Subcutaneous abdominal adipose tissue (tissue), 5 donors: ENCODE results near the gene SLC26A11.
"Not testable (repeated sequence)": the region's sequence is repeated elsewhere in the genome, so short reads cannot be mapped to it uniquely, and the experiment has no call there.

Experiments
- H3K27ac ChIP-seq: one replicate; pipeline ENCODE4 v1.7.0; 2013; ENCODE audit warnings: low read depth, mild to moderate bottlenecking, inconsistent platforms, low read length, moderate library complexity
- H3K27me3 ChIP-seq, 5 donors: one replicate each; pipeline ENCODE4 v1.7.0; 2013; ENCODE audit warnings: low read length in 5 of 5, inconsistent platforms in 1 of 5; ENCODE audit not compliant: control insufficient read depth in 5 of 5, insufficient read depth in 4 of 5
- H3K36me3 ChIP-seq, 5 donors: one replicate each; pipeline ENCODE4 v1.7.0; 2013; ENCODE audit warnings: low read length in 5 of 5; ENCODE audit not compliant: control insufficient read depth in 5 of 5, insufficient read depth in 5 of 5
- H3K4me1 ChIP-seq, 5 donors: one replicate each; pipeline ENCODE4 v1.7.0; 2013; ENCODE audit warnings: low read length in 5 of 5, mild to moderate bottlenecking in 3 of 5, moderate library complexity in 1 of 5; ENCODE audit not compliant: control insufficient read depth in 5 of 5, insufficient read depth in 5 of 5
- H3K4me3 ChIP-seq, 5 donors: one replicate each; pipeline ENCODE4 v1.7.0; 2013; ENCODE audit warnings: low read length in 5 of 5, low read depth in 1 of 5
- H3K9ac ChIP-seq, 5 donors: one replicate each; pipeline ENCODE4 v1.7.0; 2013; ENCODE audit warnings: low read length in 5 of 5, mild to moderate bottlenecking in 4 of 5, moderate library complexity in 3 of 5
- H3K9me3 ChIP-seq, 5 donors: one replicate each; pipeline ENCODE4 v1.7.0; 2013; ENCODE audit warnings: low read length in 5 of 5; ENCODE audit not compliant: control insufficient read depth in 5 of 5
- donor health status: healthy.
- donor health status: healthy.
- donor health status: healthy.
- donor health status: healthy.
- donor health status: healthy.

The SLC26A11 gene

DNA sequence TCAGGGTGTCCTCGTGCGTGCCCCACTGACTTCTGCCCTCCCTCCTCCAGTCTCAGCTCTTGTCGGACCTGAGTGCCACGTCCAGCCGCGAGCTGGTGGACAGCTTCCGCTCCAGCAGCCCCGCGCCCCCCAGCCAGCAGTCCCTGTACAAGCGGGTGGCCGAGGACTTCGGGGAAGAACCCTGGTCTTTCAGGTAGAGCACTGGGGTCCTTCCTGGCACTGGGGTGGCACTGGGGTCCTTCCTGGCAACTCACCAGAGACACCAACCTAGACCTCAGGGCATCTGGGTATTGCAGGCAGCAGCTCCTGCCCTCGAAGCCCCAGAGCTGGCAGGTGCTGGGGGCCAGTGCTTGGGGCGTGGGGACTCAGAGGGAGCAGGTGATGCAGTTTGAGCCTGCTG is 25.1 kb upstream of the SLC26A11 start:
- Histone ChIP-seq H3K36me3 (no peaks in the 10 kb centered on the region), H3K9me3 (no peaks in the 10 kb centered on the region), H3K27ac (no peak overlapping the region), H3K9ac (no peak overlapping the region), H3K4me3 (no peak overlapping the region), H3K27me3 (peaks cover 3 to 16% (median 5%) of the 10 kb centered on the region in 5 donors), H3K4me1 (peaks cover 1 to 20% (median 15%) of the 10 kb centered on the region in 5 donors)

DNA sequence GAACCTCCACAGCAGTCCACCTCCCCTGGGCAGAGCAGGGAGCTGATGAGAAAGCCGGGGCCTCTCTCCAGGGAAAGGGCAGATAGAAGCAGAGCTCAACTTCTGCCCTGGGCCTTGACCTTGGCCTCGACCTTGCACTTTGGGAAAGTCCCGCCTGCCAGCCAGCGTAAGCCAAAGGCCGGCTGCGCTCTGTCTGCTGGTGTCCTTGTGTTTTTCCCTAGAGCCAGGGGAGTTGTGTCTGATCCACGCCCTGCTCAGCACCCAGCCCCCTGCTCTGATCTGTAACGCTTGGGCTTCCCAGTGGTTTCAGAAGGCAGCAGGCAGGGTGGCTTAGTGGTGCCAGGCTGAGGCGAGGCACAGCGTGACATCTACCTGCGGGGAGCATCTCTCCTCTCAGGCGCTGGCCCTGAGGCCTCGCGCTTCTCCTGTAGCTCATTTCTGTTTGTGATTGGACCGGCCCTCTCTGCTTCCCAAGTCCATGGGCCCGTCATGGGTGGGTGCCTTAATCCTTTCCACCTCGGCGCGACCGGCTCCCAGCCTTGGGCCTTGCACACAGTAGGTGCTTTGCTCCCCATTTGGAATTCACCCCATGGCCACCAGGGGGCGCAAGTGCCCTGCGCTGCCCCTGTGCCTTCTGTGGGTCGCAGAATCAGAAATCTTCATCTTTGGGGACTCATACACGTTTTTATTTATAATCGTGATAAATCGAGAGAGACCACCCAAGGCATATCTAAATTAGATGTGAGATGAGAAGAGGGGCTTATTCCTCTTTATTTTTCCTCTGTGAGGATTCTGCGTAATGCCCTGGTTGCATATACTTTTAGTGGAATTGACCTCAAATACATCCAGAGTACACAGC is 24.3 kb upstream of the SLC26A11 start:
- H3K27me3 ChIP-seq: peaks cover 3 to 12% (median 5%) of the 10 kb centered on the region in 5 donors
- H3K36me3 ChIP-seq: no peaks in the 10 kb centered on the region
- no peak overlapping the region for H3K27ac ChIP-seq
- no peak overlapping the region for H3K9ac ChIP-seq
- H3K4me3 ChIP-seq: no peak overlapping the region
- H3K9me3 ChIP-seq: no peaks in the 10 kb centered on the region
- peaks cover 1 to 20% (median 15%) of the 10 kb centered on the region in 5 donors for H3K4me1 ChIP-seq

DNA sequence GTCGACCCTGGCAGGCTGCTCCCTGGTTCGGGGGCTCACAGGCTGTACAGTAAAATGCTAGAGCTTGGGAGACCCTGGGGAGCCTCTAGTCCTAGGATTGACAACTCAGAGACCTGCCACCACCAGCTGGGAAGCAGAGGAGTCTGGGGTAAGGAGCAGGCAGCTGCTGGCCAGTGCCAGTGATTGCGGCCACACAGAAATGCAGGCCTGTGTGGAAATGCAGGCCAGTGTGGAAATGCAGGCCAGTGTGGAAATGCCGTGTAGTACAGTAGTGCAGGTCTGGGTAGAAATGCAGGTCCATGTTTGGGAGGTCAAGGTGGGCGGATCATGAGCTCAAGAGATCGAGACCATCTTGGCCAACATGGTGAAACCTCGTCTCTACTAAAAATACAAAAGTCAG is 23.6 kb upstream of the SLC26A11 start:
- Histone ChIP-seq H3K9me3 (no peaks in the 10 kb centered on the region), H3K27me3 (peaks cover 0 to 6% (median under 1%) of the 10 kb centered on the region in 5 donors), H3K27ac (no peak overlapping the region), H3K36me3 (no peaks in the 10 kb centered on the region), H3K4me1 (peaks cover 0 to 14% (median 9%) of the 10 kb centered on the region in 5 donors), H3K9ac (no peak overlapping the region), H3K4me3 (no peak overlapping the region)

DNA sequence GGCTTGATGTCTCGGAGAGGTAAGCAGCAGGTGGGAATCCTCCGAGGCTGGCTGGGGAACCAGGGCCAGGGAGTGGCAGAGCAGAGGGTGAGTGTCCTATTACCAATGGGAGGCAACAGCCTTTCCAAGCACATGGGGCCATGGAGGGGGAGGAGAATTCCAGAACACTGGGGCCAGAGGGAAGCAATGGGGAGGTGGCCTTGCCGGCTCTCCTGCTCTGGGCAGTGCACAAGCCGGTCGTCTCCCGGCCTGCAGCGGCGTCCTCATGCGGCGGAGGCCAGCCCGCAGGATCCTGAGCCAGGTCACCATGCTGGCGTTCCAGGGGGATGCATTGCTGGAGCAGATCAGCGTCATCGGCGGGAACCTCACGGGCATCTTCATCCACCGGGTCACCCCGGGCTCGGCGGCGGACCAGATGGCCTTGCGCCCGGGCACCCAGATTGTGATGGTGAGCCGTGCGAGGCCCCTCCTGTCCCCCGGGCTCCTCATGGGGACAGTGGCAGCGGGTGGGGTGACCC is 22.0 kb upstream of the SLC26A11 start:
- Histone ChIP-seq H3K27me3 (no peaks in the 10 kb centered on the region), H3K9ac (no peak overlapping the region), H3K9me3 (no peaks in the 10 kb centered on the region), H3K36me3 (peaks cover 0 to 3% (median 0%) of the 10 kb centered on the region in 5 donors), H3K4me1 (peaks cover 0 to 6% (median 0%) of the 10 kb centered on the region in 5 donors), H3K27ac (no peak overlapping the region), H3K4me3 (no peak overlapping the region)

DNA sequence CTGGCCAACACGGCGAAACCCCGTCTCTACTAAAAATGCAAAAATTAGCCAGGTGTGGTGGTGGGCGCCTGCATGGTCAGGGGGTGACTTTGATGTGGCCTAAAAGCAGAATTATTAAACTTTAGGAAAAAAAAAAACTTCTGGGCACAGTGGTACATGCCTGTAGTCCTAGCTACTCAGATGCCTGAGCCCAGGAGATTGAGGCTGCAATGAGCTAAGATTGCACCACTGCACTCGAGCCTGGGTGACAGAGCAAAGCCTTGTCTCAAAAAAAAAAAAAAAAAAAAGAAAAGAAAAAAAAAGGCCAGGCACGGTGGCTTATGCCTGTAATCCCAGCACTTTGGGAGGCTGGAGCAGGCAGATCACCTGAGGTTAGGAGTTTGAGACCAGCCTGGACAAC is 20.9 kb upstream of the SLC26A11 start:
- H3K4me3 ChIP-seq, H3K27me3 ChIP-seq, H3K27ac ChIP-seq, H3K9ac ChIP-seq, H3K9me3 ChIP-seq, H3K36me3 ChIP-seq, H3K4me1 ChIP-seq: not testable (repeated sequence)

DNA sequence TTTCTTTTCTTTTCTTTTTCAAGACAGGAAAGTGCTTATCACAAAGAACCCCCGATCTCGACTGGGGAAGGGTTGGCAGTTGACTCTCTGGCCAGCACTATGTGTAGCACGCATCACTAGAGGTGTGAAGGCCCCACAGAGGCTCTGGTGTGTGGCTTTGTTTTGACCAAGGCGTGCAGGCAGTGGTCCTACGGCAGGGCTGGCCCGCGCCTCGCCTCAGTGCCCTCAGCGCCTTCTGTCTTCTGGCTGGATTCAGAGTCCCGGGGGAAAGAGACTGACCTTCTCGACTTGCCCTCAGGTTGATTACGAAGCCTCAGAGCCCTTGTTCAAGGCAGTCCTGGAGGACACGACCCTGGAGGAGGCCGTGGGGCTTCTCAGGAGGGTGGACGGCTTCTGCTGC is 18.8 kb upstream of the SLC26A11 start:
- Histone ChIP-seq H3K27me3 (no peaks in the 10 kb centered on the region), H3K36me3 (peaks cover 0 to 3% (median 0%) of the 10 kb centered on the region in 5 donors), H3K9me3 (no peaks in the 10 kb centered on the region), H3K4me1 (peaks cover 0 to 3% (median 0%) of the 10 kb centered on the region in 5 donors), H3K4me3 (no peak overlapping the region), H3K9ac (no peak overlapping the region), H3K27ac (no peak overlapping the region)

DNA sequence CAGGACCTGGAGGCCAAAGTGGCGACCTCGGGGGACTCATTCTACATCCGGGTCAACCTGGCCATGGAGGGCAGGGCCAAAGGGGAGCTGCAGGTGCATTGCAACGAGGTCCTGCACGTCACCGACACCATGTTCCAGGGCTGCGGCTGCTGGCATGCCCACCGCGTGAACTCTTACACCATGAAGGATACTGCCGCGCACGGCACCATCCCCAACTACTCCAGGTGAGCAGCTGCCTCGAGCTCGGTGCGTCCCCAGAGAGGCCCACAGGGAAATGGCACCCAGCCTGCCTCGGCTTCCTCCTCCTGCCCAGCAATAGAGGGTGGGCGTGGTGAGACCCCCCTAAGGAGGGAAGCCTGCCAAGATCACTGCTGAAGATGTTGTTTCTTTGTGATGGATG is 18.0 kb upstream of the SLC26A11 start:
- Histone ChIP-seq H3K27ac (no peak overlapping the region), H3K27me3 (no peaks in the 10 kb centered on the region), H3K4me3 (no peak overlapping the region), H3K36me3 (peaks cover 0 to 3% (median 0%) of the 10 kb centered on the region in 5 donors), H3K9ac (no peak overlapping the region), H3K4me1 (no peaks in the 10 kb centered on the region), H3K9me3 (no peaks in the 10 kb centered on the region)

DNA sequence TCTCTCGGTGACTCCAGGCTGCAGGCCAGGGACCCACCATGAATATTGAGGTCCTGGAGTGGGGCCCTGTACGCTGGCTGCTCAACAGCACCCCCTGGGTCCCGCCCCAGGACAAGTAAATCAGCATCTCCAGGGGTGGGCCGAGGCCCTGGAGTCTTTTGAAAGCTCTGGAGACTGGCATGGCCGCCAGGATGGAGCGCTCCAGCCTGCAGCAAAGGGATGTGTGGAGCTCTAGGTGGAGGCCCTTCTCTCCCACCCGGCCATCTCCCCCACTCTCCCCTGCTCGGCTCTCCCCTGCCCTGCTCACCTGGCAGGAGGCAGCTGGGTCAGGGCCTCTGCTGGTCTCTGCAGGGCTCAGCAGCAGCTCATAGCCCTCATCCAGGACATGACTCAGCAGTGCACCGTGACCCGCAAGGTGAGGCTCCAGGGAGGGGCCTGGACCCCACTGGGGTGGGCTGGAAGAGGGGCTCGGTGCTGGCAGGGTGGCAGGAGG is 16.7 kb upstream of the SLC26A11 start:
- Histone ChIP-seq H3K9ac (no peak overlapping the region), H3K27ac (no peak overlapping the region), H3K4me1 (no peaks in the 10 kb centered on the region), H3K27me3 (no peaks in the 10 kb centered on the region), H3K4me3 (no peak overlapping the region), H3K36me3 (peaks cover 0 to 9% (median 0%) of the 10 kb centered on the region in 5 donors), H3K9me3 (no peaks in the 10 kb centered on the region)

DNA sequence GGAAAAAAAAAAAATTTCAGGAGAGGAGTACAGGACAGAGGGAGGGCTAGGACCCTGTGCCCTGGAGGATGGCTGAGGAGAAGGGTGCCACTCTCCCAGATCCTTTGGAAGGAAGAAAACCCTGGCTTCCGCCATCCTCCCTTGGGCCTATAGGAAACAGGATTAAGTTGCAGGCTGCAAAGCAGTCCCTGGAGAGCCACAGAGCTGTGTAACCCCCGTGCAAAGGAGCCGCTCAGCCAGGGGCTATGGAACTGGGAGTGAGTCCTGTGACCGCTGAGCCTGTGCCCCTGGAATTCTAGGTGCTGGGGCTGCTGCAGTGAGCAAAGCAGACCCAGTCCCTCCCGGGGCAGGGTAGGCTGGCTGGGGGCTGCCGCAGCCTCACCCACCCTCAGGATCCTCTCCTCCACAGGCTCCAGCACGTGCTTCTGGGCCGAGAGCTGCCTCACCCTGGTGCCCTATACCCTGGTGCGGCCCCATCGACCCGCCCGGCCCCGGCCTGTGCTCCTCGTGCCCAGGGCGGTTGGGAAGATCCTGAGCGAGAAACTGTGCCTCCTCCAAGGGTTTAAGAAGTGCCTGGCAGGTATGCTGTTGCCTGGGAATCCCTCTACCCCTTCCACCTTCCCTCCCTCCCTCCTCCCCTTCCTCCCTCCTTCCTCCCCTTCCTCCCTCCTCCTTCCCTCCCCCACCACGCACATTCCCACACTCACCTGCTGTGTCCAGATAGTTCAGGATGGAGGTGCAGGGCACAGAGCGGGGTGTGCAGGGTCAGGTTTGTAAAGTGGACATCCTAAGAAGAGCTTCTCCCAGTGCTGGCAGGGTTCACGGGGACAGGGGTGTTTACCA is 15.4 kb upstream of the SLC26A11 start:
- no peak overlapping the region for H3K4me3 ChIP-seq
- H3K27me3 ChIP-seq: no peaks in the 10 kb centered on the region
- no peak overlapping the region for H3K27ac ChIP-seq
- no peaks in the 10 kb centered on the region for H3K4me1 ChIP-seq
- no peaks in the 10 kb centered on the region for H3K9me3 ChIP-seq
- peak overlapping the region in 1 of 5 donors; percentile 7 for H3K9ac ChIP-seq
- peaks cover 0 to 22% (median 7%) of the 10 kb centered on the region in 5 donors for H3K36me3 ChIP-seq
